ENCODE data around the gene PPP1R26. TPM values are rescaled to one million over a fixed set of nuclear protein-coding genes. Genes with fewer than 3 reads are reported as not detected.
"Not testable (repeated sequence)": the region's sequence is repeated elsewhere in the genome, so short reads cannot be mapped to it uniquely, and the experiment has no call there.

The PPP1R26 gene
- total RNA-seq, 1 donor from 2014 or later: 27.9 TPM

DNA sequence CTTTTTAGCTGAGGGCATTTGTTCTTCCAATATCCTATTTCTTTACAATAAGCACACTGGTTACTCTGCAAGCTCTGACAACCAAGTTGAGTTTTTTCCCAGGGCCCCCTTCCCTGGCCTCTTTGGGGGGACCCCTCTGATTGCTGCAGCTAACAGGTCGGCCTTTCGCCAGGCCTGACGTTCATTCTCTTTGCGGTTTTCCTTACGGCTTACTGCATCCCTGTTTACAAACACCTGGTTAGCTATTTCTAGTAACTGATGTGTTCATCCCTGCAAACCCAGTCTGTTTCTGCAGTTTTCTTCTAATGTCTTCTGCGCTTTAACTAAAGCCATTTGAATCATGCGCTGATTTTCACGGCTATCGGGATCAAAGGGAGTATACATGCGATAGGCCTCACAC lies 37.5 kb upstream of the PPP1R26 start:
- FAIRE-seq (no peak), DNase-seq (ENCODE audit: low read depth) (no peak)
- TF ChIP-seq, protein P1, sequence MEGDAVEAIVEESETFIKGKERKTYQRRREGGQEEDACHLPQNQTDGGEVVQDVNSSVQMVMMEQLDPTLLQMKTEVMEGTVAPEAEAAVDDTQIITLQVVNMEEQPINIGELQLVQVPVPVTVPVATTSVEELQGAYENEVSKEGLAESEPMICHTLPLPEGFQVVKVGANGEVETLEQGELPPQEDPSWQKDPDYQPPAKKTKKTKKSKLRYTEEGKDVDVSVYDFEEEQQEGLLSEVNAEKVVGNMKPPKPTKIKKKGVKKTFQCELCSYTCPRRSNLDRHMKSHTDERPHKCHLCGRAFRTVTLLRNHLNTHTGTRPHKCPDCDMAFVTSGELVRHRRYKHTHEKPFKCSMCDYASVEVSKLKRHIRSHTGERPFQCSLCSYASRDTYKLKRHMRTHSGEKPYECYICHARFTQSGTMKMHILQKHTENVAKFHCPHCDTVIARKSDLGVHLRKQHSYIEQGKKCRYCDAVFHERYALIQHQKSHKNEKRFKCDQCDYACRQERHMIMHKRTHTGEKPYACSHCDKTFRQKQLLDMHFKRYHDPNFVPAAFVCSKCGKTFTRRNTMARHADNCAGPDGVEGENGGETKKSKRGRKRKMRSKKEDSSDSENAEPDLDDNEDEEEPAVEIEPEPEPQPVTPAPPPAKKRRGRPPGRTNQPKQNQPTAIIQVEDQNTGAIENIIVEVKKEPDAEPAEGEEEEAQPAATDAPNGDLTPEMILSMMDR (IDR thresholded peaks at IDR 0.05; ENCODE audit: insufficient read depth, low read length, severe bottlenecking): no peak
- Histone ChIP-seq H3K36me3 (ENCODE audit: control insufficient read depth, insufficient read depth, low read length) (no peaks in the 10 kb centered on the region), H3K27me3 (ENCODE audit: control insufficient read depth, insufficient read depth, low read length) (peaks cover 3% of the 10 kb centered on the region), H3K4me3 (ENCODE audit: low read depth, low read length) (no peak overlapping the region)

DNA sequence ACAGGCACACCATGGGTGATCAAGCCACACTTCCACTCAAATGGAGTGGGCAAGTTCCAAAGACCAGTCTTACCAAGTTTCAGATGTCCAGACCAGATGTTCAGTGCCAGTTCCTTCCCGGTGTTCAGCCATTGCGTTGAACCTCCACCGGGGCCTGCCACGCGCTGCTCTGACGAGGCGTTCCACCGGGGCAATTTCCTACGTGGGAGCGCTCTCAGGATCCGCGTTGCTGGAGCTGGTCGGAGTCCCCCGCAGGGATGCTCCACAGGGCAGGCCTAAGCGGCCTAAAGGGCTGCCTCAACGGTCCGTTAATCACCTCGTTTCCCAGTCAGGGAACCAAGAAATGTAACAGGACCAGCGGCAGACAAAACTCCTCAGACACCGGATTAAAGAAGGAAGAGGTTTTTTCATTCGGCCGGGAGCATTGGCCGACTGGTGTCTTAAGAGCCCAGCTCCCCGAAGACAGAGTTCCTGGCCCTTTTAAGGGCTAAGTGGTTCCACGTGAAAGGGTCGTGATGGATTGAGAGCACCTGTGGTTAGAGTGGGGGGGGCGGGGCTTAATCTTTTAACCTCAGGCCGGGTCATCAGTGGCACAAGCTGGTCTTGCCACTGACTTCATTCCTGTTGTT lies 35.7 kb upstream of the PPP1R26 start:
- Histone ChIP-seq H3K4me3 (ENCODE audit: low read depth, low read length) (no peak overlapping the region), H3K36me3 (ENCODE audit: control insufficient read depth, insufficient read depth, low read length) (no peaks in the 10 kb centered on the region), H3K27me3 (ENCODE audit: control insufficient read depth, insufficient read depth, low read length) (peaks cover 5% of the 10 kb centered on the region)
- no peak for DNase-seq (ENCODE audit: low read depth)
- no peak for FAIRE-seq
- TF ChIP-seq, protein P1 (IDR thresholded peaks at IDR 0.05; ENCODE audit: insufficient read depth, low read length, severe bottlenecking): no peak

DNA sequence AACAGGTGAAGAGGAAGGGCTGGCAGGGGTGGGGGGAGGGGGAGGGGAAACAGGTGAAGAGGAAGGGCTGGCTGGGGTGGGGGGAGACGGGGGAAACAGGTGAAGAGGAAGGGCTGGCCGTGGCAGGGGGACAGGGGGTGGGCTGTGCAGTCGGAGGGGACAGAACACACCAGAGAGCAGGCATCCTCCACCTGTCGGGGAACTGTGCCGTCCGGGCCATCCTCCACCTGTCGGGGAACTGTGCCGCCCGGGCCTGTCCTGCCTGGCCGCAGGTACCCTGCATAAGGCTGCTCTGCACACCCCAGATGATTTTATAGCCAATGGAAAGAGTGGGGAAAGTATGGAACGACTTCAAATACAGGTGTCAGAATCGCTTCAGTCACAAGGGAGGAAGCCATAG lies 32.5 kb upstream of the PPP1R26 start:
- no peak overlapping the region for H3K4me3 ChIP-seq (ENCODE audit: low read depth, low read length)
- no peak for DNase-seq (ENCODE audit: low read depth)
- H3K36me3 ChIP-seq (ENCODE audit: control insufficient read depth, insufficient read depth, low read length): no peaks in the 10 kb centered on the region
- FAIRE-seq: no peak
- peaks cover 3% of the 10 kb centered on the region for H3K27me3 ChIP-seq (ENCODE audit: control insufficient read depth, insufficient read depth, low read length)
- TF ChIP-seq, protein P1 (IDR thresholded peaks at IDR 0.05; ENCODE audit: insufficient read depth, low read length, severe bottlenecking): no peak

DNA sequence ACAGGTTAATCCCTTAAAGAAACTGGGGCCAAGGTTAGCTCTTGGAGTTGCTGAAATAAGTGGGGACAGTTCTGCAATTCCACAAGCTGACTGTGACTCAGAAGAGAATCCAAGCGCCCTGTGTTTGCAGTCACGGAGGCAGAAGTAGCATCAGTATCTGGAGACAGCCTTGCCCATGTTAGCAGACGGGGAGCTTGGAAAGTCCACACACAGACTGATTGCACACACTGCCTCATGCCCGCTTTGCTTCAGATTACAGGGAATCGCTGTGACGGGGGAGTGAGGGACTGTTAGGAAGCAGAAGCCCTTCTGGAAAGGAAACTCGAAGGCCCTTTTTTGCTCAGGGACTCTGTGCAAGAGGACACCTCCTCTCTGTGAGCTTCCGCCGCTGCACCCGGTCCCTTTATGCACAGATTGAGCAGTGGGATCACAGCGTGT lies 30.9 kb upstream of the PPP1R26 start:
- TF ChIP-seq, protein P1 (IDR thresholded peaks at IDR 0.05; ENCODE audit: insufficient read depth, low read length, severe bottlenecking): no peak
- peak; percentile 3 for DNase-seq (ENCODE audit: low read depth)
- no peaks in the 10 kb centered on the region for H3K36me3 ChIP-seq (ENCODE audit: control insufficient read depth, insufficient read depth, low read length)
- peaks cover 3% of the 10 kb centered on the region for H3K27me3 ChIP-seq (ENCODE audit: control insufficient read depth, insufficient read depth, low read length)
- no peak overlapping the region for H3K4me3 ChIP-seq (ENCODE audit: low read depth, low read length)
- FAIRE-seq: no peak

DNA sequence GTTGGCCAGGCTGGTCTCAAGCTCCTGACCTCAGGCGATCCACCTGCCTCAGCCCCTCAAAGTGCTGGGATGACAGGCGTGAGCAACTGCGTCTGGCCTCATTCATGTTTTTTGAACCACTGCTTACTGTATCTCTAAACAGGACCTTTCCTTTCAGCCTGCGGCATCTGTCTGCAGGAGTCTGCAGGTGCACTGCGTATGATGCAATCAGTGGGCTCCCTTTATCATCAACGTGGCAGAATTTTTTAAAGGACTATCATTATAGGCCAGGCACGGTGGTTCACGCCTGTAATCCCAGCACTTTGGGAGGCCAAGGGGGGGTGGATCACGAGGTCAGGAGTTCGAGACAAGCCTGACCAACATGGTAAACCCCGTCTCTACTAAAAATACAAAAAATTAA lies 30.1 kb upstream of the PPP1R26 start:
- not testable (repeated sequence) for FAIRE-seq; H3K27me3 ChIP-seq (ENCODE audit: control insufficient read depth, insufficient read depth, low read length); H3K36me3 ChIP-seq (ENCODE audit: control insufficient read depth, insufficient read depth, low read length); H3K4me3 ChIP-seq (ENCODE audit: low read depth, low read length)
- DNase-seq (ENCODE audit: low read depth): peak; percentile 41

DNA sequence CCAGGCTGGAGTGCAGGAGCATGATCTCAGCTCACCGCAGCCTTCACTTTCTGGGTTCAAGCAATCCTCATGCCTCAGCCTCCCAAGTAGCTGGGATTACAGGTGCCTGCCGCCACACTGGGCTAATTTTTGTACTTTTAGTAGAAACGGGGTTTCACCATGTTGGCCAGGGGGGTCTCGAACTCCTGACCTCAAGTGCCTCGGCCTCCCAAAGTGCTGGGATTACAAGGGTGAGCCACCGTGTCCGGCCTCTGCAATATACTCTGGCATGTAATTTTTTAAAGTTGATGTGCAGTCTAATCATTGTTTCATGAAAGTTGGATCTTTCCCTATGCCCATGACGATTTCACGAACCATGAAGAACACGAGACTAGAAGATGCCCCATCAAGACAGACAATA lies 28.6 kb upstream of the PPP1R26 start:
- no peak overlapping the region for H3K4me3 ChIP-seq (ENCODE audit: low read depth, low read length)
- DNase-seq (ENCODE audit: low read depth): no peak

DNA sequence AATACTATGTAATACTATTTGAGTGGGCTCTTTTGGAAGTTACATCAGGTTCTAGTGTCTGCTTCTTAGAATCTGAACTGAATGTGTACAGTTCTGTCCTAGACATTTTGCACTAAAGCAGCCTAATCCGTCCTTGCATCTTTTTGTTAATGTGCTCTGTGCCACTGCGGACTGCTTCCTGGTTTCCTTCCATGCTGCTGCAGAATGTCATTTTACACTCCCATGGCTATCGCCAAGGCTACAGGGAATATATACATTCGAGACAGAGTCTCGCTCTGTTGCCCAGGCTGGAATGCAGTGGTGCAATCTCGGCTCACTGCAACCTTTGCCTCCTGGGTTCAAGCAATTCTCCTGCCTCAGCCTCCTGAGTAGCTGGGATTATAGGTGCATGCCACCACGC lies 27.7 kb upstream of the PPP1R26 start:
- not testable (repeated sequence) for FAIRE-seq; H3K4me3 ChIP-seq (ENCODE audit: low read depth, low read length); H3K36me3 ChIP-seq (ENCODE audit: control insufficient read depth, insufficient read depth, low read length); H3K27me3 ChIP-seq (ENCODE audit: control insufficient read depth, insufficient read depth, low read length); DNase-seq (ENCODE audit: low read depth)

More for the DNA sequence above, 28.6 kb upstream of the PPP1R26 start:
- TF ChIP-seq, protein P1 (IDR thresholded peaks at IDR 0.05; ENCODE audit: insufficient read depth, low read length, severe bottlenecking): no peak
- no peaks in the 10 kb centered on the region for H3K36me3 ChIP-seq (ENCODE audit: control insufficient read depth, insufficient read depth, low read length)
- H3K27me3 ChIP-seq (ENCODE audit: control insufficient read depth, insufficient read depth, low read length): peaks cover 4% of the 10 kb centered on the region
- no peak for FAIRE-seq

All from bronchial epithelial cell (primary cell).